ENCODE results near the gene FOXO3.

DNA sequence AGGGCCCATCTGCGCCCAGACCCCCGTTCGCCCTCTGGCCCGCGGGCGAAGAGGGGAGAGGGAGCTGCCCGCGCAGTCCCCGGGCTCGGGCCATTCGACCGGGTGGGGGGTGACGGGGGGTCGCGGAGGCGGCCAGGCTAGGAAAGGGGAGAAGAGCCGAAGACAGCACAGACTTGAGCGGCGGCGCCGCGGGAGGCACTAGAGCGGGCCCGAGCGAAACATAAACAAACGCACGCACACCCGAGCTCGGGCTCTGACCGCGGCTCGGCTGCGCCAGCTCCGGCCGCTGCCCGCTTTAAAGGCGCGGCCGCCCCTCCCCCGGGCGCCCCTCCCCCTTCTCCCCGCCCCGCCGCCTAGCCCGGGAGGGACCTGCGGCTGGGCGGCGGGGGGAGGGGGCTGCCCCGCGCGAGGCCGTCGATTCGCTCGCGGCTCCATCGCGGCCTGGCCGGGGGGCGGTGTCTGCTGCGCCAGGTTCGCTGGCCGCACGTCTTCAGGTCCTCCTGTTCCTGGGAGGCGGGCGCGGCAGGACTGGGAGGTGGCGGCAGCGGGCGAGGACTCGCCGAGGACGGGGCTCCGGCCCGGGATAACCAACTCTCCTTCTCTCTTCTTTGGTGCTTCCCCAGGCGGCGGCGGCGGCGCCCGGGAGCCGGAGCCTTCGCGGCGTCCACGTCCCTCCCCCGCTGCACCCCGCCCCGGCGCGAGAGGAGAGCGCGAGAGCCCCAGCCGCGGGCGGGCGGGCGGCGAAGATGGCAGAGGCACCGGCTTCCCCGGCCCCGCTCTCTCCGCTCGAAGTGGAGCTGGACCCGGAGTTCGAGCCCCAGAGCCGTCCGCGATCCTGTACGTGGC is at the start of gene FOXO3:
- TF ChIP-seq, protein P1, sequence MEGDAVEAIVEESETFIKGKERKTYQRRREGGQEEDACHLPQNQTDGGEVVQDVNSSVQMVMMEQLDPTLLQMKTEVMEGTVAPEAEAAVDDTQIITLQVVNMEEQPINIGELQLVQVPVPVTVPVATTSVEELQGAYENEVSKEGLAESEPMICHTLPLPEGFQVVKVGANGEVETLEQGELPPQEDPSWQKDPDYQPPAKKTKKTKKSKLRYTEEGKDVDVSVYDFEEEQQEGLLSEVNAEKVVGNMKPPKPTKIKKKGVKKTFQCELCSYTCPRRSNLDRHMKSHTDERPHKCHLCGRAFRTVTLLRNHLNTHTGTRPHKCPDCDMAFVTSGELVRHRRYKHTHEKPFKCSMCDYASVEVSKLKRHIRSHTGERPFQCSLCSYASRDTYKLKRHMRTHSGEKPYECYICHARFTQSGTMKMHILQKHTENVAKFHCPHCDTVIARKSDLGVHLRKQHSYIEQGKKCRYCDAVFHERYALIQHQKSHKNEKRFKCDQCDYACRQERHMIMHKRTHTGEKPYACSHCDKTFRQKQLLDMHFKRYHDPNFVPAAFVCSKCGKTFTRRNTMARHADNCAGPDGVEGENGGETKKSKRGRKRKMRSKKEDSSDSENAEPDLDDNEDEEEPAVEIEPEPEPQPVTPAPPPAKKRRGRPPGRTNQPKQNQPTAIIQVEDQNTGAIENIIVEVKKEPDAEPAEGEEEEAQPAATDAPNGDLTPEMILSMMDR (IDR thresholded peaks at IDR 0.05; ENCODE audit: low read depth, low read length, poor library complexity, severe bottlenecking): no peak
- TF ChIP-seq EZH2phosphoT487 (IDR thresholded peaks at IDR 0.05; ENCODE audit: borderline replicate concordance, low read length): no peak

Measured in DOHH2 (cell line).